ENCODE data around the gene NXF3. TPM values are rescaled to one million over a fixed set of nuclear protein-coding genes. Genes with fewer than 3 reads are reported as not detected.
"Not testable (repeated sequence)": the region's sequence is repeated elsewhere in the genome, so short reads cannot be mapped to it uniquely, and the experiment has no call there.

Gene NXF3
- 4.0 TPM for total RNA-seq
- long read RNA-seq, partial matches to known transcripts = 0 of 2 reads
- long read RNA-seq, other reads (novel, unspliced or antisense) = 0 of 2 reads

DNA sequence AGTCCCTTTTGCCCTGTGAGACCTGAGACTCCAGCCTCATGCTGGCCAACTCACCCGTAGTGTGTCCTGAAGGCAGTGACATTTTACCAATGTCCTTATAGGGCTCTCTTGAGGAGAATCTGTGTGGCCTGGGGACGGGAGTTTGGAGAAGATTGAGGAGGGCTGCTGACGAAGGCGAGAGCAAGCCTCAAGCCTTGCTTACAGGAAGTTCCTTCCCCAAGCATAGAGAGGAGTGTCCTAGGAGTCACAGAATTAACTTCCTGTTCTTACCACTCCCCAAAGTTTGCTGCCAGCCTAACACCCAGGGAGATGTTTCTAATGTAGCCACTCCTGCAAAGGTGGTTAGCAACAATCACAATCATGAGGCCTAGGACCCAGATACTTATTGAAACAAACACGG is at the start of gene NXF3:
Gene NXF3, minus strand, starts transcription at position 202 of the 400 bp plus-strand sequence. Its CDS starts 120 bp downstream, at position 82.
- no peak for DNase-seq (ENCODE audit: low spot score)

DNA sequence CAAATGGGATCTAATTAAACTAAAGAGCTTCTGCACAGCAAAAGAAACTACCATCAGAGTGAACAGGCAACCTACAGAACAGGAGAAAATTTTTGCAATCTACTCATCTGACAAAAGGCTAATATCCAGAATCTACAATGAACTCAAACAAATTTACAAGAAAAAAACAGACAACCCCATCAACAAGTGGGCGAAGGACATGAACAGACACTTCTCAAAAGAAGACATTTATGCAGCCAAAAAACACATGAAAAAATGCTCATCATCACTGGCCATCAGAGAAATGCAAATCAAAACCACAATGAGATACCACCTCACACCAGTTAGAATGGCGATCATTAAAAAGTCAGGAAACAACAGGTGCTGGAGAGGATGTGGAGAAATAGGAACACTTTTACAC is 43.6 kb upstream of the NXF3 start:
- DNase-seq (ENCODE audit: low spot score) = not testable (repeated sequence)

GRCh38 chrX:103124284-103124683 is 31.3 kb upstream of the NXF3 start:
- no peak for DNase-seq (ENCODE audit: low spot score)

DNA sequence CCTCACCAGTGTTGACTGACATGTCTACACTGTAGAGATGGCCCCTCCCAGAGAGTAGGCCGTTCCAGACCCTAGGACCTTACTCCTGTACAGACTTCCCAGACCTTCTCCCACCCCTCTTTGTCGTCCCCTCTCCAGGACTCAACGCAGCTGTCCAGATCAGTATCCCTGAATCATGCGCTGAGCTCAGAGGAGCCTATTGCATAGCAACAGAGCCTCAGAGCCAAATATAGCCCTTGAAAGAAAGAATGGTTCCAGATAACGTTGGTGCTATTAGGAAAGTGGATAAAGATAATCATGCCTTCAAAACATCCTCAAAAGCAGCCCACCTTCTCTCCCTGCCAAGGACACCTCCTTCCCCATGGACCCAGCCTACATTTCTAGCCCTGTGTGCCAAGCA is 27.8 kb upstream of the NXF3 start:
- DNase-seq (ENCODE audit: low spot score) = no peak

DNA sequence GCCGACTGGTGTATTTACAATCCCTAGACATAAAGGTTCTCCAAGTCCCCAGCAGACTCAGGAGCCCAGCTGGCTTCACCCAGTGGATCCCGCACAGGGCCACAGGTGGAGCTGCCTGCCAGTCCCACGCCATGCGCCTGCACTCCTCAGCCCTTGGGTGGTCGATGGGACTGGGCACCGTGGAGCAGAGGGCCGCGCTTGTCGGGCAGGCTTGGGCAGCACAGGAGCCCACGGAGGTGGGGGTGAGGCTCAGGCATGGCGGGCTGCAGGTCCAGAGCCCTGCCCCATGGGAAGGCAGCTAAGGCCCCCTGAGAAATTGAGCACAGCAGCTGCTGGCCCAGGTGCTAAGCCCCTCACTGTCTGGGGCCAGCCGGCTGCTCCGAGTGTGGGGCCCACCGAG is 24.0 kb upstream of the NXF3 start:
- DNase-seq (ENCODE audit: low spot score) = not testable (repeated sequence)

GRCh38 chrX:103109497-103109896 is 16.6 kb upstream of the NXF3 start:
- DNase-seq (ENCODE audit: low spot score) = not testable (repeated sequence)

DNA sequence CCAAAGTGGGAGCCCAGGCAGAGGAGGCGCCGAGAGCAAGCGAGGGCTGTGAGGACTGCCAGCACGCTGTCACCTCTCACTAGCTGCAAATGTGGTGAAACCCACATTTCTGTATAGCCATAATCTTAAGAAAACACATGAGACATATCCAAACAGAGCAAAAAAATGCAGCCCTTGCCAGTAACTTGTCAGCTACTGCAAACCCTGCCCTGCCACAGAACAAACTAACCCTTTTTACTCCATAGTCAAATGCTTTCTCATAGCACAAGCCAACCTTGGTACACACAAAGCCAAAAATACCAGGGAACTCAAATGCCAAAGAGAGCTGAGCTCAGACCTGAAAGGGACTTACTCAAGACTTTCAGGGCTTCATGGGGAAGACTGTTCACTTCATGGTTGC is 14.9 kb upstream of the NXF3 start:
- no peak for DNase-seq (ENCODE audit: low spot score)

DNA sequence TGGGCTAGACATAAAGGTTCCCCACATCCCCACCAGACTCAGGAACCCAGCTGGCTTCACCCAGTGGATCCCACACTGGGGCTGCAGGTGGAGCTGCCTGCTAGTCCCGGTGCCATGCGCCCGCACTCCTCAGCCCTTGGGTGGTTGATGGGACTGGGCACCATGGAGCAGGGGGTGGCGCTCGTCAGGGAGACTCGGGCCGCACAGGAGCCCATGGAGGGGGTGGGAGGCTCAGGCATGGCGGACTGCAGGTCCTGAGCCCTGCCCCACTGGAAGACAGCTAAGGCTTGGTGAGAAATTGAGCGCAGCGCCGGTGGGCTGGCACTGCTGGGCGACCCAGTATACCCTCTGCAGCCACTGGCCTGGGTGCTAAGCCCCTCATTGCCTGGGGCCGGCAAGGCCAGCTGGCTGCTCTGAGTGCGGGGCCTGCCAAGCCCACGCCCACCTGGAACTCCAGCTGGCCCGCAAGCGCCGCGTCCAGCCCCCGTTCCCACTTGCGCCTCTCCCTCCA is 14.3 kb upstream of the NXF3 start:
- DNase-seq (ENCODE audit: low spot score) = not testable (repeated sequence)

GRCh38 chrX:103104370-103104769 is 11.4 kb upstream of the NXF3 start:
- not testable (repeated sequence) for DNase-seq (ENCODE audit: low spot score)

DNA sequence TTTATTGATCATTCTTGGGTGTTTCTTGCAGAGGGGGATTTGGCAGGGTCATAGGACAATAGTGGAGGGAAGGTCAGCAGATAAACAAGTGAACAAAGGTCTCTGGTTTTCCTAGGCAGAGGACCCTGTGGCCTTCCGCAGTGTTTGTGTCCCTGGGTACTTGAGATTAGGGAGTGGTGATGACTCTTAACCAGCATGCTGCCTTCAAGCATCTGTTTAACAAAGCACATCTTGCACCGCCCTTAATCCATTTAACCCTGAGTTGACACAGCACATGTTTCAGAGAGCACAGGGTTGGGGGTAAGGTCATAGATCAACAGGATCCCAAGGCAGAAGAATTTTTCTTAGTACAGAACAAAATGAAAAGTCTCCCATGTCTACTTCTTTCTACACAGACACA is 10.9 kb upstream of the NXF3 start:
- not testable (repeated sequence) for DNase-seq (ENCODE audit: low spot score)

- no peak for DNase-seq (ENCODE audit: low spot score)
These were observed 8.5 kb upstream of the NXF3 start for GRCh38 chrX:103101299-103102042.

DNA sequence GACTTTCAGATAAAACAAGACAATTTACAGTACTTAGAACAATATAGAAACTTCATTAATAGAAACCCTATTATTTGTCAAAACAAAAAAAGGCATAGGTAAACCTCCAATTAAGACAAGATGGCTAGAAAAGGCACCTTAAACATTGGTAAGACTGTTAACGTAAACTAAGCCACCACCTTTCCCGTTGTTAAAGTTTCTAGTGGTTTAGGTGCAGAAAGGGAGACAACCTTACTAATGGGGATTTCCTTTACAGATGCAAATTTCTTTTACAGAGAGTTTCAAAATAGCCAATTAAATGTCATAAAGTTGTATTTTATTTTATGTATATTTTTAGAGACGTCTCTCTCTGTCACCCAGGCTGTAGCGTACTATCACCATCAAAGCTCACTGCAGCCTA is 7.5 kb upstream of the NXF3 start:
- no peak for DNase-seq (ENCODE audit: low spot score)

DNA sequence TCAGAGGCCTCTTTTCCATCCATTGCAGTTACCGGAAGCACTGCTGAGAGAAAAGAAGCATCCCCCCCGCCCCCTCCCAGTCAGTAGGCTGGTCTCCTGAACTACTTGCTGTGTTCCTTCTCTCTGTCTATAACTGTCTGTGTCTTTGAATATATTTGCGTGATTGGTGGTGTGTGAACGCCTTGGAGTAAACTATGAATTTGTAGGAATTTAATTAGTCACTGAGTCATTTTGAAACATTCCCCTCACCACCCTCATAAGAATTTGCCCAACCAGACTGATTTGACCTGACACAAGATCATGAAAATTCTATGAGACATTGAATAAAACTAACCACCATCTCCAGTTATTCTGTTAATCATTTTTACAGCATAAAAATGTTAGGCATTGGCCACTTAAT is 6.7 kb upstream of the NXF3 start:
- no peak for DNase-seq (ENCODE audit: low spot score)

DNA sequence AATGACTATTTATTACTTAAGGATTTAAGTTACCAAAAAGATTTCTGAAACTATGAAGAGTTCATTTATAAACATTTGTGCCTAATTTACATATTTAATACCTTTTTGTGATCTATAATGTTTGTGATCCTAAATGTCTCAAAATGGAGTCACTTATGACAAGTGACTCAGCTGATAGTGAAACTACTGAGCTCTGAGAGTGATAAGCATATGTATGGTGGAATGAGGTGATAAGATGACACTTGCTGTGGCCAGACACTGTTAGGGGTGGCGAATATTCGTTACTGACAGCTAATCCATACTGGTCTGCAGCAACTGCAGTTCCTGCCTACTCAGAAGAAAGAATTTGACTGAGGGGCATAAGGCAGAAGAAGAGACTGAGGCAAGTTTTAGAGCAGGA is 5.5 kb upstream of the NXF3 start:
- no peak for DNase-seq (ENCODE audit: low spot score)

- no peak for DNase-seq (ENCODE audit: low spot score)
These were observed 11.9 kb downstream of the NXF3 start for GRCh38 chrX:103081051-103081450.

GRCh38 chrX:103073467-103073866 is 19.5 kb downstream of the NXF3 start:
- no peak for DNase-seq (ENCODE audit: low spot score)

GRCh38 chrX:103066606-103067005 is 26.3 kb downstream of the NXF3 start:
- DNase-seq (ENCODE audit: low spot score) = no peak

DNA sequence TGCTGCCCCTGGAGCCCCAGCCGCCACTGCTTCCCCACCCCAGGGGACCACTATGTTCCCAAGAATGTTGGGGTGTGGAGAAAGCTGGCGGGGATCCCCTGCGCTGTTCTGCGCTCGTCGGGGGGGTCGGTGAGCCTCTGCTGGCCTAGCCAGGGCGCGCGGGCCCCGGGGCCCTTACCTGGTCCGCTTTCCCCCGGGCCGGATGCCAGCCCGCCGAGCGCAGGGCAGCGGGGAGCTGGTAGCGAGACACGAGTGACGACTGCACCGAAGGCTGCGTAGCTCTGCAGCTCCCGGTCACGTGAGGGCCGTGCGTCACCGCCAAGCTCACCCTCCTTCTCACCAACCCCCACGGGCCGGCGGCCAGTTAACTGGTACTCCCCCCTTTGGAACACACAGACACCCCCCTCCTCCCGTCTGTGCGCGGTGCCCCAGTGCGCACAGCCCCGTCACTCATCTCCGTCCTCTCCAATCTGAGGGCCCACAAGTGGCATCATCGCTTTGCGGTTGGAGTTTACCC is 29.0 kb downstream of the NXF3 start, which contains the start of gene BEX1:
Gene BEX1, minus strand, starts transcription at position 254 of the 517 bp plus-strand sequence. CDS start 897 bp downstream, outside the sequence.
- no peak for DNase-seq (ENCODE audit: low spot score)

GRCh38 chrX:103063191-103063845 is 29.6 kb downstream of the NXF3 start:
- DNase-seq (ENCODE audit: low spot score) = no peak

- no peak for DNase-seq (ENCODE audit: low spot score)
These were observed 31.5 kb downstream of the NXF3 start for GRCh38 chrX:103061486-103061885.

GRCh38 chrX:103056902-103057301 is 36.0 kb downstream of the NXF3 start:
- DNase-seq (ENCODE audit: low spot score) = no peak

DNA sequence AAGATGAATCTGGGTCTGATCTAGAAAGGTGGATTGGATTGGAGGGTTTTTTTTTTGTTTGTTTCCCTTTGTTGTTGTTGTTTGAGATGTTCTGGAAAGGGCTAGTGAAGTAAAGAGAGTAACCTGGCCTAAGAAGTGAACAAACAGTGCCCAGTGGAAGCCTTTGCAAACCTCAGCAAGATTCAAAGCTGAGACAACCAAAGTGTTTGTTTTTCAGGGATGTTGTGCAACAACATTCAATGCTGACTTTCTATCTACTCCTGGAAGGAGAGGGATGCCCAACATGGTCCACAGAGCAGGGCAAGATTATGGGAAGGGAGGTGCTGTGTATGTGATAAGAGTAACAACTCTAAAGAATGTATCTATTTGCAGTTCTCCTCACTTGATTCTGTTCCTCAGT is 40.3 kb downstream of the NXF3 start:
- no peak for DNase-seq (ENCODE audit: low spot score)
